Measurements from ENCODE around the gene LDLR. TPM values are rescaled to one million over a fixed set of nuclear protein-coding genes. Genes with fewer than 3 reads are reported as not detected.
A peak's percentile ranks its signal among the peaks of the same experiment; 100 is the strongest.
"Not testable (repeated sequence)": the region's sequence is repeated elsewhere in the genome, so short reads cannot be mapped to it uniquely, and the experiment has no call there.

LDLR gene
- total RNA-seq, 1 experiment from 2014 or later: 175 TPM

GRCh38 chr19:11138601-11139300 is 49.5 kb downstream of the LDLR start:
- Histone ChIP-seq H3K4me3 (ENCODE audit: low read depth, low read length, poor library complexity, severe bottlenecking) (no peak overlapping the region), H3K36me3 (ENCODE audit: insufficient read depth, low read length, poor library complexity, severe bottlenecking) (peaks cover under 1% of the 10 kb centered on the region), H3K4me1 (ENCODE audit: insufficient read depth, low read length, poor library complexity, severe bottlenecking) (peaks cover 45% of the 10 kb centered on the region), H3K27me3 (replicated peaks; ENCODE audit: insufficient read depth, low read depth, low read length, poor library complexity) (no peaks in the 10 kb centered on the region), H3K9me3 (ENCODE audit: low read depth, low read length, poor library complexity, severe bottlenecking) (no peaks in the 10 kb centered on the region), H3K27ac (ENCODE audit: low read depth, low read length, poor library complexity, severe bottlenecking) (peak overlapping the region; percentile 73)
- TF ChIP-seq EZH2 (IDR thresholded peaks at IDR 0.05; ENCODE audit: borderline replicate concordance, low read depth, low read length, poor library complexity, severe bottlenecking): no peak
- no peak for TF ChIP-seq CTCF (conservative IDR thresholded peaks at IDR 0.05; ENCODE audit: low read depth, low read length)
- intact Hi-C loops (cut with micrococcal nuclease; ENCODE audit: unreplicated experiment): loop anchor here (2.0 to 5.0 kb wide), 2 partner anchors 149 to 344 kb away; no protein-coding TSS in a partner anchor
- ChIA-PET CTCF (interaction anchor here (0.5 to 1.2 kb wide), 5 partner anchors 60 to 344 kb away, joined by 3 to 4 read pairs (median 3); no protein-coding TSS in a partner anchor), POLR2A (ENCODE audit: low non-redundant PET) (no interaction called here)
- peak; percentile 85 for DNase-seq (ENCODE audit: low spot score)
- BruUV-seq (replicated peaks): no TSS peak

- H3K36me3 ChIP-seq (ENCODE audit: insufficient read depth, low read length, poor library complexity, severe bottlenecking); H3K9me3 ChIP-seq (ENCODE audit: low read depth, low read length, poor library complexity, severe bottlenecking); BruUV-seq (replicated peaks); CTCF ChIA-PET; POLR2A ChIA-PET (ENCODE audit: low non-redundant PET); H3K27me3 ChIP-seq (replicated peaks; ENCODE audit: insufficient read depth, low read depth, low read length, poor library complexity); DNase-seq (ENCODE audit: low spot score); intact Hi-C loops (cut with micrococcal nuclease; ENCODE audit: unreplicated experiment); H3K4me3 ChIP-seq (ENCODE audit: low read depth, low read length, poor library complexity, severe bottlenecking): not testable (repeated sequence)
- Histone ChIP-seq H3K4me1 (ENCODE audit: insufficient read depth, low read length, poor library complexity, severe bottlenecking) (peaks cover 57% of the 10 kb centered on the region), H3K27ac (ENCODE audit: low read depth, low read length, poor library complexity, severe bottlenecking) (peak overlapping the region; percentile 73)
Measured at GRCh38 chr19:11140023-11140538, 50.8 kb downstream of the LDLR start.

- Histone ChIP-seq H3K36me3 (ENCODE audit: insufficient read depth, low read length, poor library complexity, severe bottlenecking) (peaks cover 9% of the 10 kb centered on the region), H3K4me1 (ENCODE audit: insufficient read depth, low read length, poor library complexity, severe bottlenecking) (peaks cover 60% of the 10 kb centered on the region), H3K27me3 (replicated peaks; ENCODE audit: insufficient read depth, low read depth, low read length, poor library complexity) (no peaks in the 10 kb centered on the region), H3K27ac (ENCODE audit: low read depth, low read length, poor library complexity, severe bottlenecking) (no peak overlapping the region), H3K9me3 (ENCODE audit: low read depth, low read length, poor library complexity, severe bottlenecking) (no peaks in the 10 kb centered on the region), H3K4me3 (ENCODE audit: low read depth, low read length, poor library complexity, severe bottlenecking) (no peak overlapping the region)
- CTCF ChIA-PET: no interaction called here
- BruUV-seq (replicated peaks): no TSS peak
- intact Hi-C loops (cut with micrococcal nuclease; ENCODE audit: unreplicated experiment): no loop called here
- POLR2A ChIA-PET (ENCODE audit: low non-redundant PET): no interaction called here
- DNase-seq (ENCODE audit: low spot score): no peak
- no peak for TF ChIP-seq EZH2 (IDR thresholded peaks at IDR 0.05; ENCODE audit: borderline replicate concordance, low read depth, low read length, poor library complexity, severe bottlenecking)
- no peak for TF ChIP-seq CTCF (conservative IDR thresholded peaks at IDR 0.05; ENCODE audit: low read depth, low read length)
Measured at GRCh38 chr19:11140896-11141295, 51.6 kb downstream of the LDLR start.

Data from A673 (cell line).